Natural killer cell (primary cell): ENCODE data around the gene WNK1. TPM values are rescaled to one million over a fixed set of nuclear protein-coding genes. Genes with fewer than 3 reads are reported as not detected.

ENCODE experiments used
- ATAC-seq, 3 donors: fragments of 150-1000 bp in 2 of 3; fragments of 200-7000 bp in 1 of 3; cut with Tn5 transposase; 1 replicate in 1 of 3; 2 replicates in 2 of 3; pipeline ENCODE4 v1.10.0; 2021; ENCODE audit warnings: mild to moderate bottlenecking in 2 of 3, moderate library complexity in 2 of 3
- DNase-seq, 2 donors: peaks; one replicate each; pipeline versions ENCODE4 v3.0.0 to v3.0.0-alpha.2; 2013 to 2021; ENCODE audit warnings: mixed read lengths in 1 of 2
- H3K27ac ChIP-seq: one replicate; pipeline ENCODE4 v1.5.1; 2013; ENCODE audit warnings: mild to moderate bottlenecking, low read length
- H3K27me3 ChIP-seq: one replicate; pipeline ENCODE4 v1.6.1; 2013; ENCODE audit warnings: low read length; ENCODE audit not compliant: control insufficient read depth, insufficient read depth
- H3K36me3 ChIP-seq: one replicate; pipeline ENCODE4 v1.6.1; 2013; ENCODE audit warnings: low read length; ENCODE audit not compliant: control insufficient read depth, insufficient read depth
- H3K4me1 ChIP-seq: one replicate; pipeline ENCODE4 v1.6.1; 2013; ENCODE audit warnings: low read length; ENCODE audit not compliant: control insufficient read depth, insufficient read depth
- H3K4me3 ChIP-seq: one replicate; pipeline ENCODE4 v1.5.1; 2013; ENCODE audit warnings: low read length
- H3K9me3 ChIP-seq: one replicate; pipeline ENCODE4 v1.6.1; 2013; ENCODE audit warnings: low read length; ENCODE audit not compliant: control insufficient read depth, insufficient read depth
- H3K27ac Mint-ChIP-seq, 2 donors: one replicate each; pipeline ENCODE4 v1.8.0; 2022; ENCODE audit warnings: mild to moderate bottlenecking in 2 of 2, mixed read lengths in 2 of 2, moderate library complexity in 1 of 2
- H3K27me3 Mint-ChIP-seq, 2 donors: one replicate each; pipeline ENCODE4 v1.8.0; 2022; ENCODE audit warnings: low read depth in 2 of 2, mixed read lengths in 2 of 2
- H3K36me3 Mint-ChIP-seq: one replicate; pipeline ENCODE4 v1.8.0; 2022; ENCODE audit warnings: mixed read lengths
- H3K4me1 Mint-ChIP-seq, 2 donors: one replicate each; pipeline ENCODE4 v1.8.0; 2022; ENCODE audit warnings: mixed read lengths in 2 of 2
- H3K4me3 Mint-ChIP-seq: one replicate; pipeline ENCODE4 v1.8.0; 2022; ENCODE audit warnings: mild to moderate bottlenecking, moderate library complexity, mixed read lengths
- H3K9me3 Mint-ChIP-seq, 2 donors: one replicate each; pipeline ENCODE4 v1.8.0; 2022; ENCODE audit warnings: mixed read lengths in 2 of 2
- CTCF ChIP-seq: fragments of 200-600 bp; IDR thresholded peaks from one replicate; pipeline ENCODE4 v1.8.0; 2022; ENCODE audit warnings: antibody characterized with exemption
- WGBS: methylation state at CpG from one replicate; pipeline ENCODE4 v1.1.7; 2013; ENCODE audit warnings: missing lambda C conversion rate; ENCODE audit not compliant: insufficient coverage; 5-methylcytosine and 5-hydroxymethylcytosine counted together
- intact Hi-C: fragments of 100-400 bp; cut with micrococcal nuclease; formaldehyde crosslinking; loops from one replicate; pipeline ENCODE4 v1.14.2; 2022
- total RNA-seq, 4 donors: library from RNA; stranded (reverse); fragments of 120-200 nt in 1 of 4; gene quantifications; one replicate each; pipeline versions ENCODE4 v1.2.3 to v1.2.4, GENCODE V29; 2013 to 2022

Gene WNK1
- total RNA-seq, 3 donors from 2014 or later (not counting 1 experiment from before 2014, with no cell fraction given), result 177 to 203 (median 192) TPM

- H3K4me1 Mint-ChIP-seq, result peaks cover 34 to 38% of the 10 kb centered on the region in 2 donors
- Histone ChIP-seq H3K27me3 (no peaks in the 10 kb centered on the region), H3K9me3 (no peaks in the 10 kb centered on the region), H3K27ac (no peak overlapping the region), H3K4me3 (no peak overlapping the region), H3K36me3 (peaks cover 2% of the 10 kb centered on the region), H3K4me1 (no peaks in the 10 kb centered on the region)
- H3K9me3 Mint-ChIP-seq, result no peaks in the 10 kb centered on the region
- H3K27ac Mint-ChIP-seq, result peak overlapping the region; percentile 2 to 58
- ATAC-seq (no peak), DNase-seq (no peak)
- TF ChIP-seq CTCF, result no peak
- no peak overlapping the region for H3K4me3 Mint-ChIP-seq
- H3K36me3 Mint-ChIP-seq, result no peaks in the 10 kb centered on the region
- intact Hi-C loops, result no loop called here
- no peaks in the 10 kb centered on the region for H3K27me3 Mint-ChIP-seq
- 97% methylated on average over 1 of the region's 1 CpG for WGBS
Observed at GRCh38 chr12:851343-851742, 99.0 kb downstream of the WNK1 start.

GRCh38 chr12:851913-852312 lies 99.5 kb downstream of the WNK1 start:
- no peak overlapping the region for H3K4me3 ChIP-seq
- WGBS, result 100% methylated on average over 2 of the region's 3 CpGs
- H3K9me3 ChIP-seq, result no peaks in the 10 kb centered on the region
- no peak overlapping the region for H3K4me3 Mint-ChIP-seq
- H3K9me3 Mint-ChIP-seq, result no peaks in the 10 kb centered on the region
- no peak overlapping the region for H3K27ac ChIP-seq
- H3K36me3 ChIP-seq, result peaks cover 2% of the 10 kb centered on the region
- peaks cover 32 to 35% of the 10 kb centered on the region in 2 donors for H3K4me1 Mint-ChIP-seq
- DNase-seq (no peak), ATAC-seq (no peak)
- intact Hi-C loops, result no loop called here
- peak overlapping the region in 1 of 2 donors; percentile 2 for H3K27ac Mint-ChIP-seq
- no peaks in the 10 kb centered on the region for H3K27me3 Mint-ChIP-seq
- H3K36me3 Mint-ChIP-seq, result no peaks in the 10 kb centered on the region
- H3K4me1 ChIP-seq, result no peaks in the 10 kb centered on the region
- H3K27me3 ChIP-seq, result no peaks in the 10 kb centered on the region
- TF ChIP-seq CTCF, result no peak

- ATAC-seq, result no peak
- H3K36me3 Mint-ChIP-seq, result peaks cover 8% of the 10 kb centered on the region
- DNase-seq, result no peak
- no peak overlapping the region for H3K4me3 ChIP-seq
- H3K4me3 Mint-ChIP-seq, result no peak overlapping the region
- H3K4me1 Mint-ChIP-seq, result peaks cover 27 to 29% of the 10 kb centered on the region in 2 donors
- H3K9me3 ChIP-seq, result no peaks in the 10 kb centered on the region
- TF ChIP-seq CTCF, result no peak
- H3K9me3 Mint-ChIP-seq, result no peaks in the 10 kb centered on the region
- no peak overlapping the region for H3K27ac ChIP-seq
- H3K36me3 ChIP-seq, result peaks cover 7% of the 10 kb centered on the region
- no peaks in the 10 kb centered on the region for H3K4me1 ChIP-seq
- H3K27me3 ChIP-seq, result no peaks in the 10 kb centered on the region
- intact Hi-C loops, result no loop called here
- H3K27ac Mint-ChIP-seq, result peak overlapping the region in 1 of 2 donors; percentile 44
- H3K27me3 Mint-ChIP-seq, result no peaks in the 10 kb centered on the region
Observed at GRCh38 chr12:852864-853263, 100.5 kb downstream of the WNK1 start.

GRCh38 chr12:857611-858010 lies 105.2 kb downstream of the WNK1 start:
- Histone ChIP-seq H3K4me3 (no peak overlapping the region), H3K4me1 (peaks cover 3% of the 10 kb centered on the region), H3K9me3 (no peaks in the 10 kb centered on the region), H3K27ac (no peak overlapping the region), H3K27me3 (no peaks in the 10 kb centered on the region), H3K36me3 (peaks cover 49% of the 10 kb centered on the region)
- peaks cover 24% of the 10 kb centered on the region for H3K36me3 Mint-ChIP-seq
- H3K9me3 Mint-ChIP-seq, result no peaks in the 10 kb centered on the region
- no peak for TF ChIP-seq CTCF
- peak overlapping the region; percentile 43 to 55 for H3K27ac Mint-ChIP-seq
- 100% methylated on average over 4 of the region's 5 CpGs for WGBS
- no peak for ATAC-seq
- H3K4me1 Mint-ChIP-seq, result peaks cover 11 to 15% of the 10 kb centered on the region in 2 donors
- H3K27me3 Mint-ChIP-seq, result no peaks in the 10 kb centered on the region
- intact Hi-C loops, result no loop called here
- DNase-seq, result no peak
- no peak overlapping the region for H3K4me3 Mint-ChIP-seq
